Measurements from ENCODE around the gene LONP2.

- no peak for TF ChIP-seq ZNF639 (CRISPR knock-in tag; conservative IDR thresholded peaks at IDR 0.05 in 1 of 2, IDR thresholded peaks at IDR 0.05 in 1 of 2)
- no peak for TF ChIP-seq EP300 (IDR thresholded peaks at IDR 0.05; ENCODE audit: low read length)
- TF ChIP-seq EZH2 (IDR thresholded peaks at IDR 0.05; ENCODE audit: borderline replicate concordance, low read depth, low read length): no peak
- TF ChIP-seq, protein P1, sequence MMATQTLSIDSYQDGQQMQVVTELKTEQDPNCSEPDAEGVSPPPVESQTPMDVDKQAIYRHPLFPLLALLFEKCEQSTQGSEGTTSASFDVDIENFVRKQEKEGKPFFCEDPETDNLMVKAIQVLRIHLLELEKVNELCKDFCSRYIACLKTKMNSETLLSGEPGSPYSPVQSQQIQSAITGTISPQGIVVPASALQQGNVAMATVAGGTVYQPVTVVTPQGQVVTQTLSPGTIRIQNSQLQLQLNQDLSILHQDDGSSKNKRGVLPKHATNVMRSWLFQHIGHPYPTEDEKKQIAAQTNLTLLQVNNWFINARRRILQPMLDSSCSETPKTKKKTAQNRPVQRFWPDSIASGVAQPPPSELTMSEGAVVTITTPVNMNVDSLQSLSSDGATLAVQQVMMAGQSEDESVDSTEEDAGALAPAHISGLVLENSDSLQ (IDR thresholded peaks at IDR 0.05): no peak
- TF ChIP-seq NR1H2 (CRISPR knock-in tag; IDR thresholded peaks at IDR 0.05): no peak
- TF ChIP-seq, protein P2, sequence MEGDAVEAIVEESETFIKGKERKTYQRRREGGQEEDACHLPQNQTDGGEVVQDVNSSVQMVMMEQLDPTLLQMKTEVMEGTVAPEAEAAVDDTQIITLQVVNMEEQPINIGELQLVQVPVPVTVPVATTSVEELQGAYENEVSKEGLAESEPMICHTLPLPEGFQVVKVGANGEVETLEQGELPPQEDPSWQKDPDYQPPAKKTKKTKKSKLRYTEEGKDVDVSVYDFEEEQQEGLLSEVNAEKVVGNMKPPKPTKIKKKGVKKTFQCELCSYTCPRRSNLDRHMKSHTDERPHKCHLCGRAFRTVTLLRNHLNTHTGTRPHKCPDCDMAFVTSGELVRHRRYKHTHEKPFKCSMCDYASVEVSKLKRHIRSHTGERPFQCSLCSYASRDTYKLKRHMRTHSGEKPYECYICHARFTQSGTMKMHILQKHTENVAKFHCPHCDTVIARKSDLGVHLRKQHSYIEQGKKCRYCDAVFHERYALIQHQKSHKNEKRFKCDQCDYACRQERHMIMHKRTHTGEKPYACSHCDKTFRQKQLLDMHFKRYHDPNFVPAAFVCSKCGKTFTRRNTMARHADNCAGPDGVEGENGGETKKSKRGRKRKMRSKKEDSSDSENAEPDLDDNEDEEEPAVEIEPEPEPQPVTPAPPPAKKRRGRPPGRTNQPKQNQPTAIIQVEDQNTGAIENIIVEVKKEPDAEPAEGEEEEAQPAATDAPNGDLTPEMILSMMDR (IDR thresholded peaks at IDR 0.05 in 2 of 3, conservative IDR thresholded peaks at IDR 0.05 in 1 of 3; ENCODE audit: insufficient read depth in 2 of 3, low read depth in 1 of 3, low read length in 3 of 3): no peak
These were observed 55.4 kb downstream of the LONP2 start for GRCh38 chr16:48299471-48299870.
